Measurements from ENCODE around the gene CDC20. TPM values are rescaled to one million over a fixed set of nuclear protein-coding genes. Genes with fewer than 3 reads are reported as not detected.

The CDC20 gene
- total and polyA plus RNA-seq, 12 donors: 0.32 to 12.8 (median 2.3) TPM

GRCh38 chr1:43377831-43378230, 19.1 kb downstream of the CDC20 start:
- intact Hi-C loops (cut with DNase I): no loop called here
- 83 to 100% (median 87%) methylated on average over 1 of the region's 1 CpG for WGBS, 4 donors

GRCh38 chr1:43379476-43379875, 20.7 kb downstream of the CDC20 start:
- no peak for DNase-seq
- no peak for TF ChIP-seq CTCF (IDR thresholded peaks at IDR 0.05)
- TF ChIP-seq POLR2A (IDR thresholded peaks at IDR 0.05): no peak
- Histone ChIP-seq H3K27ac (no peak overlapping the region), H3K27me3 (no peaks in the 10 kb centered on the region), H3K36me3 (replicated peaks in 1 of 2) (peaks cover 0 to 25% of the 10 kb centered on the region in 2 donors), H3K4me1 (replicated peaks in 1 of 2) (peaks cover 0 to 12% of the 10 kb centered on the region in 2 donors), H3K9me3 (replicated peaks in 1 of 3) (no peaks in the 10 kb centered on the region), H3K4me3 (no peak overlapping the region)
- 93 to 100% (median 99%) methylated on average over 1 of the region's 1 CpG for WGBS, 4 donors
- intact Hi-C loops (cut with DNase I): no loop called here

More at GRCh38 chr1:43377831-43378230, 19.1 kb downstream of the CDC20 start:
- no peak for DNase-seq
- Histone ChIP-seq H3K9me3 (replicated peaks in 1 of 3) (no peaks in the 10 kb centered on the region), H3K27me3 (no peaks in the 10 kb centered on the region), H3K4me1 (replicated peaks in 1 of 2) (peaks cover 0 to 24% of the 10 kb centered on the region in 2 donors), H3K27ac (no peak overlapping the region), H3K36me3 (replicated peaks in 1 of 2) (peaks cover 0 to 8% of the 10 kb centered on the region in 2 donors), H3K4me3 (no peak overlapping the region)
- TF ChIP-seq CTCF (IDR thresholded peaks at IDR 0.05): no peak
- no peak for TF ChIP-seq POLR2A (IDR thresholded peaks at IDR 0.05)

GRCh38 chr1:43381612-43382011, 22.8 kb downstream of the CDC20 start:
- 67 to 78% (median 69%) methylated on average over 3 of the region's 3 CpGs for WGBS, 4 donors
- no peaks in the 10 kb centered on the region for H3K9me3 ChIP-seq (replicated peaks in 1 of 3)
- H3K4me3 ChIP-seq: no peak overlapping the region
- no peaks in the 10 kb centered on the region for H3K27me3 ChIP-seq
- peak in 2 of 7 donors; percentile 32 to 35 for DNase-seq
- intact Hi-C loops (cut with DNase I): no loop called here
- H3K36me3 ChIP-seq (replicated peaks in 1 of 2): peaks cover 0 to 46% of the 10 kb centered on the region in 2 donors
- TF ChIP-seq CTCF (IDR thresholded peaks at IDR 0.05) (no peak), POLR2A (IDR thresholded peaks at IDR 0.05) (no peak)
- H3K4me1 ChIP-seq (replicated peaks in 1 of 2): peaks cover 0 to 12% of the 10 kb centered on the region in 2 donors
- peak overlapping the region in 1 of 5 donors; percentile 61 for H3K27ac ChIP-seq

- TF ChIP-seq POLR2A (IDR thresholded peaks at IDR 0.05) (no peak), CTCF (IDR thresholded peaks at IDR 0.05) (no peak)
- Histone ChIP-seq H3K4me1 (replicated peaks in 1 of 2) (peaks cover 0 to 12% of the 10 kb centered on the region in 2 donors), H3K27me3 (no peaks in the 10 kb centered on the region), H3K36me3 (replicated peaks in 1 of 2) (peaks cover 0 to 52% of the 10 kb centered on the region in 2 donors), H3K27ac (peak overlapping the region in 1 of 5 donors; percentile 61), H3K9me3 (replicated peaks in 1 of 3) (no peaks in the 10 kb centered on the region), H3K4me3 (no peak overlapping the region)
- intact Hi-C loops (cut with DNase I): no loop called here
- DNase-seq: no peak
- WGBS, 4 donors: 44 to 59% (median 54%) methylated on average over 6 of the region's 6 CpGs
These were observed 23.4 kb downstream of the CDC20 start for GRCh38 chr1:43382027-43382779.

Data from adrenal gland (tissue), 12 donors.